Endothelial cell of umbilical vein (primary cell): ENCODE measurements around the gene INO80B. TPM values are rescaled to one million over a fixed set of nuclear protein-coding genes. Genes with fewer than 3 reads are reported as not detected.

Source experiments
- BruUV-seq: library from RNA; stranded (reverse); fragments of 400-500 nt; replicated peaks from 2 replicates; lab custom pipeline; 2021; lab: Mats Ljungman, UMichigan
- CTCF ChIA-PET: fragments of 300-600, 350-600 bp; sonication (Branson Sonifier 250); formaldehyde crosslinking; loops from one replicate; lab custom pipeline; 2021; ENCODE audit warnings: antibody characterized with exemption, inconsistent platforms; lab: Charles Lee
- POLR2A ChIA-PET: fragments of 300-600, 350-600 bp; sonication (Branson Sonifier 250); formaldehyde crosslinking; loops from one replicate; lab custom pipeline; 2021; ENCODE audit warnings: antibody characterized with exemption, inconsistent platforms; lab: Charles Lee
- DNase-seq: peaks from one replicate; pipeline ENCODE4 v3.0.0-alpha.2; 2011; ENCODE audit warnings: low read depth, low spot score
- FAIRE-seq: peaks from 2 replicates; lab custom pipeline; 2011; peaks lifted over from hg19 to GRCh38; lab: Jason Lieb, UNC
- H2AFZ ChIP-seq: 2 replicates; pipeline ENCODE4 v1.6.0; 2012; ENCODE audit warnings: low read depth, low read length, control low read depth, inconsistent platforms
- H3K27ac ChIP-seq: 2 replicates; pipeline ENCODE4 v1.5.1; 2011; ENCODE audit warnings: low read depth, mild to moderate bottlenecking, control low read depth, low read length, moderate library complexity; ENCODE audit not compliant: insufficient read depth
- H3K27me3 ChIP-seq, 2 experiments: 2 replicates each; pipeline versions ENCODE4 v1.6.0 to v1.6.1; 2011; ENCODE audit warnings: low read length in 2 of 2, mixed read lengths in 1 of 2; ENCODE audit not compliant: control insufficient read depth in 2 of 2, insufficient read depth in 2 of 2
- H3K36me3 ChIP-seq, 2 experiments: 2 replicates in 1 of 2; 3 replicates in 1 of 2; pipeline ENCODE4 v1.5.1; 2011; ENCODE audit warnings: low read length in 2 of 2, mild to moderate bottlenecking in 1 of 2, moderate library complexity in 1 of 2; ENCODE audit not compliant: control insufficient read depth in 2 of 2, insufficient read depth in 2 of 2; ENCODE audit errors: extremely low read depth in 1 of 2
- H3K4me1 ChIP-seq: 3 replicates; pipeline ENCODE4 v1.5.1; 2011; ENCODE audit warnings: mild to moderate bottlenecking, low read length; ENCODE audit not compliant: control insufficient read depth, insufficient read depth; ENCODE audit errors: extremely low read depth
- H3K4me2 ChIP-seq: 2 replicates; pipeline ENCODE4 v1.6.1; 2011; ENCODE audit warnings: low read length, control low read depth, mixed read lengths; ENCODE audit not compliant: insufficient read depth
- H3K4me3 ChIP-seq, 3 experiments: fragments of 200-600 bp in 1 of 3; sonication (generic), shearing (Covaris generic) in 1 of 3; replicated peaks in 1 of 3; 2 replicates each; pipeline ENCODE4 v1.5.1; 2011 to 2016; ENCODE audit warnings: control low read depth in 3 of 3, low read length in 3 of 3, mild to moderate bottlenecking in 2 of 3, inconsistent platforms in 1 of 3, low read depth in 1 of 3, moderate library complexity in 1 of 3; ENCODE audit not compliant: insufficient read depth in 1 of 3
- H3K79me2 ChIP-seq: 2 replicates; pipeline ENCODE4 v1.6.0; 2012; ENCODE audit warnings: low read length, inconsistent platforms; ENCODE audit not compliant: control insufficient read depth, insufficient read depth
- H3K9ac ChIP-seq: replicated peaks from 2 replicates; pipeline ENCODE3; 2011; ENCODE audit warnings: low read length, control low read depth; ENCODE audit not compliant: insufficient read depth; ENCODE audit errors: extremely low read depth
- H3K9me1 ChIP-seq: replicated peaks from 3 replicates; pipeline ENCODE4 v1.6.0; 2011; ENCODE audit warnings: mild to moderate bottlenecking, low read length; ENCODE audit not compliant: control insufficient read depth, insufficient read depth; ENCODE audit errors: extremely low read depth
- H3K9me3 ChIP-seq: replicated peaks from 2 replicates; pipeline ENCODE4 v1.5.1; 2012; ENCODE audit warnings: low read length, inconsistent platforms; ENCODE audit not compliant: control insufficient read depth, insufficient read depth
- H4K20me1 ChIP-seq: replicated peaks from 2 replicates; pipeline ENCODE3; 2011; ENCODE audit warnings: mild to moderate bottlenecking, low read length; ENCODE audit not compliant: control insufficient read depth, insufficient read depth; ENCODE audit errors: extremely low read depth
- EZH2 ChIP-seq: IDR thresholded peaks from 2 replicates; pipeline ENCODE4 v1.6.1; 2012; ENCODE audit warnings: borderline replicate concordance, low read depth, mild to moderate bottlenecking, moderate library complexity, low read length, inconsistent platforms; ENCODE audit not compliant: severe bottlenecking
- POLR2AphosphoS5 ChIP-seq: IDR thresholded peaks from 2 replicates; pipeline ENCODE4 v1.6.1; 2012; ENCODE audit warnings: low read depth, mild to moderate bottlenecking, control low read depth, low read length, moderate library complexity; ENCODE audit not compliant: insufficient read depth
- dilution Hi-C: fragments of 300-500 bp; cut with MboI; formaldehyde crosslinking; loops from one replicate; pipeline ENCODE4 v1.15.0; 2019; ENCODE audit warnings: low sequenced_read_pairs; ENCODE audit not compliant: extremely low pct_ligation_motif_present
- intact Hi-C: fragments of 100-400 bp; cut with micrococcal nuclease; formaldehyde crosslinking; loops from one replicate; pipeline ENCODE4 v1.10.0; 2022
- polyA plus RNA-seq, 4 experiments: library from polyadenylated mRNA; depleted of rRNA in 3 of 4; stranded (reverse) in 3 of 4; unstranded in 1 of 4; fragments of >200 nt; gene quantifications; 2 replicates each; pipeline versions ENCODE4 v1.2.1 to v1.2.3, GENCODE V29; 2011 to 2012; ENCODE audit warnings: missing spikeins in 1 of 4
- total RNA-seq: library from RNA; stranded (reverse); gene quantifications from 2 replicates; pipeline ENCODE4 v1.2.3, GENCODE V29; 2021
- TF ChIP-seq, protein P1 (sequence below), 2 donors: IDR thresholded peaks; 1 replicate in 1 of 2; 2 replicates in 1 of 2; pipeline ENCODE4 v1.5.1; 2011; ENCODE audit warnings: low read length in 2 of 2, mild to moderate bottlenecking in 2 of 2, moderate library complexity in 2 of 2, control low read depth in 1 of 2, inconsistent platforms in 1 of 2, low read depth in 1 of 2; ENCODE audit not compliant: insufficient read depth in 1 of 2; ENCODE audit errors: extremely low read depth in 1 of 2
- TF ChIP-seq, protein P2 (sequence below): IDR thresholded peaks from 2 replicates; pipeline ENCODE4 v1.6.1; 2011; ENCODE audit not compliant: insufficient read depth, insufficient read length

Gene INO80B
- total and polyA plus RNA-seq, 2 donors (not counting 3 experiments of a cell fraction or from before 2014, with no cell fraction given), result 15.1 to 24.2 TPM

DNA sequence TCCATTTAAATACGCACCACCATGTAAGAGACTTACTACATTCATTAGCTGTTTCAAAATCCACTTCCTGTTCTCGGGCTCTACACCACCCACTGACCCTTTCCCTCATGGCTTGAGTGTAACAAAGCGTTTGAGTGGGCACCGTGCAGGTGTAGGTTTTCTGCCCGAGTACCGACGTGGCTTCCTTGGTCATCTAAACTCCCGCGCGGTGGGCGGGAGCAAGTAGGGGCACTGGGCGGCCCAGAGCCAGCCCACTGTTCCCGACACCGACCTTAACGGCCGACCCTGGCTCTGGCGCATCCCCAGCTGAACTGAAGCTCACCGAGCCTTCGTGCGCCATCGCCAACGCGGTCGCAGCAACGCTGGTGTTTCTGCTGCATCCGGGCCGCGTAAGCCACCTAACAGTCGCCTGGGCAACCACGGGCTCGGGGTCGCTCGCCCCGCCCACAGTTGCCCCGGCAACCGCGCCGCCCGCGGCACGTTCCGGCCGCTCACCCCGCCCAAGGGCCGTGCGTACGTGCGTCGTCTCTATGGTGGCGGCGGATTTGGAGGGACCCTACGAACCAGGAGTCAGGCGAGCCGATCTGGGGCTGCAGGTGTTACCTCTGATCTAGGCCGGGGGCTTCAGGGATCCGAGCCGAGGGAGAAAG is 33.5 kb upstream of the INO80B start, which contains the start of the genes C2orf81 and WDR54:
TSS of gene C2orf81 (minus strand) at position 399 of the 650 bp plus-strand sequence. CDS start at position 340, 59 bp downstream.
TSS of gene WDR54 (plus strand) at position 510 of the 650 bp plus-strand sequence. CDS start 424 bp downstream, outside the sequence.
- H3K36me3 ChIP-seq, result peaks cover 0 to 8% of the 10 kb centered on the region in 2 experiments
- H3K27me3 ChIP-seq, result peaks cover 7 to 14% of the 10 kb centered on the region in 2 experiments
- H3K9ac ChIP-seq, result peak within 1 kb of the TSS; percentile 20
- H3K4me1 ChIP-seq, result peaks cover 9% of the 10 kb centered on the region
- FAIRE-seq (peak; percentile 94), DNase-seq (peak; percentile 86)
- H3K9me1 ChIP-seq, result no peaks in the 10 kb centered on the region
- TF ChIP-seq, protein P1, sequence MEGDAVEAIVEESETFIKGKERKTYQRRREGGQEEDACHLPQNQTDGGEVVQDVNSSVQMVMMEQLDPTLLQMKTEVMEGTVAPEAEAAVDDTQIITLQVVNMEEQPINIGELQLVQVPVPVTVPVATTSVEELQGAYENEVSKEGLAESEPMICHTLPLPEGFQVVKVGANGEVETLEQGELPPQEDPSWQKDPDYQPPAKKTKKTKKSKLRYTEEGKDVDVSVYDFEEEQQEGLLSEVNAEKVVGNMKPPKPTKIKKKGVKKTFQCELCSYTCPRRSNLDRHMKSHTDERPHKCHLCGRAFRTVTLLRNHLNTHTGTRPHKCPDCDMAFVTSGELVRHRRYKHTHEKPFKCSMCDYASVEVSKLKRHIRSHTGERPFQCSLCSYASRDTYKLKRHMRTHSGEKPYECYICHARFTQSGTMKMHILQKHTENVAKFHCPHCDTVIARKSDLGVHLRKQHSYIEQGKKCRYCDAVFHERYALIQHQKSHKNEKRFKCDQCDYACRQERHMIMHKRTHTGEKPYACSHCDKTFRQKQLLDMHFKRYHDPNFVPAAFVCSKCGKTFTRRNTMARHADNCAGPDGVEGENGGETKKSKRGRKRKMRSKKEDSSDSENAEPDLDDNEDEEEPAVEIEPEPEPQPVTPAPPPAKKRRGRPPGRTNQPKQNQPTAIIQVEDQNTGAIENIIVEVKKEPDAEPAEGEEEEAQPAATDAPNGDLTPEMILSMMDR (IDR thresholded peaks at IDR 0.05; ENCODE audit: extremely low read depth in 1 of 2, insufficient read depth in 1 of 2, low read depth in 1 of 2, low read length in 2 of 2), result no peak
- TF ChIP-seq POLR2AphosphoS5, result peak; percentile 38
- peak; percentile 40 for TF ChIP-seq EZH2
- TF ChIP-seq, protein P2, sequence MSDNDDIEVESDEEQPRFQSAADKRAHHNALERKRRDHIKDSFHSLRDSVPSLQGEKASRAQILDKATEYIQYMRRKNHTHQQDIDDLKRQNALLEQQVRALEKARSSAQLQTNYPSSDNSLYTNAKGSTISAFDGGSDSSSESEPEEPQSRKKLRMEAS, result peak; percentile 91
- no peaks in the 10 kb centered on the region for H3K9me3 ChIP-seq
- H3K4me2 ChIP-seq, result peak within 1 kb of the TSS; percentile 69
- dilution Hi-C loops (no loop called here), intact Hi-C loops (loop anchor here (1.0 kb wide), 2 partner anchors 19 to 33 kb away; no protein-coding TSS in a partner anchor)
- no peaks in the 10 kb centered on the region for H3K79me2 ChIP-seq
- ChIA-PET CTCF (interaction anchor here (2.2 kb wide), 1 partner anchor 30 kb away, joined by 7 read pairs; no protein-coding TSS in a partner anchor), POLR2A (interaction anchor here (1.1 kb wide), 1 partner anchor 19 kb away, joined by 3 read pairs; no protein-coding TSS in a partner anchor)
- no peak within 1 kb of the TSS for H3K27ac ChIP-seq
- H4K20me1 ChIP-seq, result no peaks in the 10 kb centered on the region
- peak within 1 kb of the TSS; percentile 87 for H2AFZ ChIP-seq
- peak within 1 kb of the TSS; percentile 43 to 73 (median 66) for H3K4me3 ChIP-seq
- BruUV-seq, result no TSS peak
